Neural progenitor cell (in vitro differentiated cells): ENCODE results near the gene HMGN1.

Experiments used
- EZH2phosphoT487 ChIP-seq: fragments of 200-600 bp; sonication (generic); IDR thresholded peaks from 2 replicates; pipeline ENCODE4 v1.6.1; 2017; ENCODE audit warnings: antibody characterized with exemption
- TF ChIP-seq, protein P1 (sequence below): fragments of 200-600 bp; sonication (generic); IDR thresholded peaks from 2 replicates; pipeline ENCODE4 v1.5.1; 2017; ENCODE audit warnings: antibody characterized with exemption, mild to moderate bottlenecking

DNA sequence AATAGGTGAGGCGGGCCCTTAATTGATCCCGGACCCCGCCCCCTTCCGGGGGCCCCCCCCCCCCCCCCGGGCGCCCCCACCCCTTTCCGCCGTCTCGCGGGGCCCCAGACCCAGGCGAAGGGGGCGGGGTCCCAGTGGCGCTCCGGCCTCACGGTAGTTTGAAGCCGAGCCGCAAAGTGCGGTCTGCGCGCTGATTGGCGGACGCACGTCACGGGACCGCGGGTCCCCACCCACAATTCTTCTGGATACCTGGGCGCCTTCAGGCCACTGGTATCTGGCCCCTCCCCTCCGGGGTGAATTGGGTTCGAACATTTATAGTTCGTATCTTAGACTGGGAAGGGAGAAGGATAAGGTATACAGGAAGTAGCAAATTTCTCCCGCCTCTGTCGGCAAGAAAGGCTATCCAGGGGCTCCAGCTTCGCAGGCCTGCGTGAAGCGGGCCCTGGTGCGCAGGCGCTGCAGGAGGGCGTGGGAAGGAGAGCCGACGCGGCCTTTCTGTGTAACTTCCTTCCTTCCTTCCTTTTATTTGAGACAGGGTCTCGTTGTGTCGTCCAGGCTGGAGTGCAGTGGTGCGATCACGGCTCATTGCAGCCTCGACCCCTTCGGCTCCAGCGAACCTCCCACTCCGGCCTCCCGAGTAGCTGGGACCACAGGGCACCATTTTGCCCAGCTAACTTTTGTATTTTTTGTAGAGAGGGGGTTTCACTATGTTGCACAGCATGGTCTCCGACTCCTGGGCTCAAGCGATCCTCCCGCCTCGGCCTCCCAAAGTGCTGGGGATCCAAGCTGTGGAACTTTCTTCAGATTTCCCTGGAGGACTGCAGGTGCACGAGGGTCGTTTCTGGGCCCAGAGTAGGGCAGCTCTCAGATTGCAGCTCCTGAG lies 564 bp upstream of the HMGN1 start:
- TF ChIP-seq, protein P1, sequence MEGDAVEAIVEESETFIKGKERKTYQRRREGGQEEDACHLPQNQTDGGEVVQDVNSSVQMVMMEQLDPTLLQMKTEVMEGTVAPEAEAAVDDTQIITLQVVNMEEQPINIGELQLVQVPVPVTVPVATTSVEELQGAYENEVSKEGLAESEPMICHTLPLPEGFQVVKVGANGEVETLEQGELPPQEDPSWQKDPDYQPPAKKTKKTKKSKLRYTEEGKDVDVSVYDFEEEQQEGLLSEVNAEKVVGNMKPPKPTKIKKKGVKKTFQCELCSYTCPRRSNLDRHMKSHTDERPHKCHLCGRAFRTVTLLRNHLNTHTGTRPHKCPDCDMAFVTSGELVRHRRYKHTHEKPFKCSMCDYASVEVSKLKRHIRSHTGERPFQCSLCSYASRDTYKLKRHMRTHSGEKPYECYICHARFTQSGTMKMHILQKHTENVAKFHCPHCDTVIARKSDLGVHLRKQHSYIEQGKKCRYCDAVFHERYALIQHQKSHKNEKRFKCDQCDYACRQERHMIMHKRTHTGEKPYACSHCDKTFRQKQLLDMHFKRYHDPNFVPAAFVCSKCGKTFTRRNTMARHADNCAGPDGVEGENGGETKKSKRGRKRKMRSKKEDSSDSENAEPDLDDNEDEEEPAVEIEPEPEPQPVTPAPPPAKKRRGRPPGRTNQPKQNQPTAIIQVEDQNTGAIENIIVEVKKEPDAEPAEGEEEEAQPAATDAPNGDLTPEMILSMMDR: no peak
- TF ChIP-seq EZH2phosphoT487: no peak
